Common myeloid progenitor, CD34-positive (primary cell): ENCODE measurements around the gene SPG7.
A peak's percentile ranks its signal among the peaks of the same experiment; 100 is the strongest.

Experiments used
- CTCF ChIA-PET: fragments of 350-600 bp; sonication (Branson Sonifier 250); formaldehyde crosslinking; loops from one replicate; lab custom pipeline; 2021; ENCODE audit warnings: antibody characterized with exemption; lab: Charles Lee
- POLR2A ChIA-PET: fragments of 350-600 bp; sonication (Branson Sonifier 250); formaldehyde crosslinking; loops from one replicate; lab custom pipeline; 2021; ENCODE audit warnings: antibody characterized with exemption; lab: Charles Lee
- DNase-seq, 3 donors: peaks; one replicate each; pipeline versions ENCODE4 v3.0.0 to v3.0.0-alpha.2; 2013
- H3K27ac ChIP-seq, 2 experiments: 1 replicate in 1 of 2; 2 replicates in 1 of 2; pipeline ENCODE4 v1.7.0; 2013; ENCODE audit warnings: inconsistent platforms in 2 of 2, low read length in 2 of 2, mild to moderate bottlenecking in 2 of 2, low read depth in 1 of 2, moderate library complexity in 1 of 2; ENCODE audit not compliant: severe bottlenecking in 2 of 2, insufficient read depth in 1 of 2, poor library complexity in 1 of 2
- H3K27me3 ChIP-seq, 5 experiments: replicated peaks in 2 of 5; 1 replicate in 3 of 5; 2 replicates in 2 of 5; pipeline versions ENCODE4 v1.6.1 to v1.7.0; 2013; ENCODE audit warnings: low read length in 4 of 5, mild to moderate bottlenecking in 2 of 5, moderate library complexity in 2 of 5, inconsistent platforms in 1 of 5; ENCODE audit not compliant: insufficient read depth in 5 of 5, control insufficient read depth in 4 of 5
- H3K36me3 ChIP-seq, 4 experiments: 1 replicate in 2 of 4; 2 replicates in 2 of 4; pipeline versions ENCODE4 v1.6.1 to v1.7.0; 2013; ENCODE audit warnings: low read length in 3 of 4, control low read depth in 1 of 4, mild to moderate bottlenecking in 1 of 4; ENCODE audit not compliant: control insufficient read depth in 4 of 4, insufficient read depth in 4 of 4
- H3K4me1 ChIP-seq, 4 experiments: 1 replicate in 3 of 4; 2 replicates in 1 of 4; pipeline versions ENCODE4 v1.6.1 to v1.7.1; 2013; ENCODE audit warnings: low read length in 3 of 4, mild to moderate bottlenecking in 3 of 4, control low read depth in 1 of 4, inconsistent platforms in 1 of 4, moderate library complexity in 1 of 4; ENCODE audit not compliant: control insufficient read depth in 4 of 4, insufficient read depth in 4 of 4; ENCODE audit errors: control extremely low read depth in 1 of 4
- H3K4me3 ChIP-seq, 7 experiments: 1 replicate in 4 of 7; 2 replicates in 3 of 7; pipeline versions ENCODE4 v1.5.1 to v1.7.0; 2013; ENCODE audit warnings: mild to moderate bottlenecking in 7 of 7, low read length in 6 of 7, moderate library complexity in 6 of 7, inconsistent platforms in 2 of 7, low read depth in 2 of 7, control low read depth in 1 of 7; ENCODE audit not compliant: insufficient read depth in 4 of 7, control insufficient read depth in 1 of 7; ENCODE audit errors: extremely low read depth in 1 of 7
- H3K9me3 ChIP-seq, 5 experiments: 1 replicate in 4 of 5; 2 replicates in 1 of 5; pipeline versions ENCODE4 v1.6.1 to v1.7.1; 2013; ENCODE audit warnings: low read length in 4 of 5, mild to moderate bottlenecking in 2 of 5, inconsistent platforms in 1 of 5, low read depth in 1 of 5, moderate library complexity in 1 of 5; ENCODE audit not compliant: control insufficient read depth in 4 of 5, insufficient read depth in 2 of 5; ENCODE audit errors: control extremely low read depth in 1 of 5
- WGBS: methylation state at CpG from one replicate; pipeline ENCODE4 v1.1.5; 2013; ENCODE audit not compliant: insufficient coverage; 5-methylcytosine and 5-hydroxymethylcytosine counted together

Gene SPG7

GRCh38 chr16:89484041-89484501 is 24.1 kb upstream of the SPG7 start:
- Histone ChIP-seq H3K9me3 (no peaks in the 10 kb centered on the region), H3K36me3 (peaks cover 0 to 11% (median 0%) of the 10 kb centered on the region in 4 experiments), H3K27me3 (no peaks in the 10 kb centered on the region), H3K4me3 (peak overlapping the region in 2 of 7 experiments; percentile 33 to 49), H3K27ac (no peak overlapping the region), H3K4me1 (peaks cover 41 to 73% (median 64%) of the 10 kb centered on the region in 4 experiments)
- CTCF ChIA-PET, result interaction anchor here (1.0 to 1.6 kb wide), 5 partner anchors 11 to 32 kb away, joined by 3 to 6 read pairs (median 4); no protein-coding TSS in a partner anchor
- 57% methylated on average over 3 of the region's 5 CpGs for WGBS
- POLR2A ChIA-PET, result no interaction called here
- DNase-seq, result peak; percentile 56 to 74 (median 73)

- H3K4me3 ChIP-seq, result peak overlapping the region in 2 of 7 experiments; percentile 33 to 36
- no peaks in the 10 kb centered on the region for H3K27me3 ChIP-seq
- 75% methylated on average over 3 of the region's 11 CpGs for WGBS
- no peak overlapping the region for H3K27ac ChIP-seq
- H3K36me3 ChIP-seq, result peaks cover 0 to 11% (median 0%) of the 10 kb centered on the region in 4 experiments
- ChIA-PET CTCF (interaction anchor here (1.1 to 1.8 kb wide), 2 partner anchors 20 to 26 kb away, joined by 3 to 4 read pairs; no protein-coding TSS in a partner anchor), POLR2A (no interaction called here)
- peaks cover 41 to 72% (median 64%) of the 10 kb centered on the region in 4 experiments for H3K4me1 ChIP-seq
- DNase-seq, result no peak
- H3K9me3 ChIP-seq, result no peaks in the 10 kb centered on the region
These were observed 23.1 kb upstream of the SPG7 start for GRCh38 chr16:89484923-89485679.

GRCh38 chr16:89485701-89486246 is 22.4 kb upstream of the SPG7 start:
- no peak overlapping the region for H3K27ac ChIP-seq
- H3K36me3 ChIP-seq, result peaks cover 0 to 11% (median 0%) of the 10 kb centered on the region in 4 experiments
- H3K27me3 ChIP-seq, result no peaks in the 10 kb centered on the region
- DNase-seq, result no peak
- 76% methylated on average over 4 of the region's 4 CpGs for WGBS
- peaks cover 41 to 72% (median 64%) of the 10 kb centered on the region in 4 experiments for H3K4me1 ChIP-seq
- ChIA-PET CTCF (interaction anchor here (1.8 kb wide), 1 partner anchor 25 kb away, joined by 4 read pairs; no protein-coding TSS in a partner anchor), POLR2A (no interaction called here)
- H3K9me3 ChIP-seq, result no peaks in the 10 kb centered on the region
- H3K4me3 ChIP-seq, result no peak overlapping the region

- Histone ChIP-seq H3K27me3 (no peaks in the 10 kb centered on the region), H3K9me3 (no peaks in the 10 kb centered on the region), H3K27ac (peak overlapping the region; percentile 80 to 92), H3K36me3 (peaks cover 2 to 5% (median 4%) of the 10 kb centered on the region in 4 experiments), H3K4me1 (peaks cover 28 to 61% (median 54%) of the 10 kb centered on the region in 4 experiments), H3K4me3 (peak overlapping the region; percentile 34 to 92 (median 68))
- CTCF ChIA-PET, result interaction anchor here (0.6 to 2.2 kb wide), 11 partner anchors 11 to 154 kb away, joined by 3 to 6 read pairs (median 3); no protein-coding TSS in a partner anchor
- DNase-seq, result peak; percentile 95 to 99 (median 98)
- WGBS, result 0% methylated on average over 17 of the region's 71 CpGs
- POLR2A ChIA-PET, result interaction anchor here (0.6 to 1.5 kb wide), 4 partner anchors 19 to 113 kb away, joined by 3 to 10 read pairs (median 3); partner anchors contain the start of gene SPG7
These were observed 18.9 kb upstream of the SPG7 start for GRCh38 chr16:89489040-89489897.

- CTCF ChIA-PET, result interaction anchor here (1.5 kb wide), 1 partner anchor 17 kb away, joined by 4 read pairs; no protein-coding TSS in a partner anchor
- no peak for DNase-seq
- Histone ChIP-seq H3K4me3 (peak overlapping the region; percentile 57 to 92 (median 82)), H3K9me3 (no peaks in the 10 kb centered on the region), H3K4me1 (peaks cover 21 to 54% (median 47%) of the 10 kb centered on the region in 4 experiments), H3K36me3 (peaks cover 2 to 7% (median 4%) of the 10 kb centered on the region in 4 experiments), H3K27ac (peak overlapping the region; percentile 80 to 92), H3K27me3 (no peaks in the 10 kb centered on the region)
- WGBS, result 0% methylated on average over 36 of the region's 81 CpGs
- POLR2A ChIA-PET, result interaction anchor here (1.0 to 1.5 kb wide), 2 partner anchors 18 to 174 kb away, joined by 4 to 10 read pairs; partner anchors contain the start of gene SPG7
These were observed 18.2 kb upstream of the SPG7 start for GRCh38 chr16:89489898-89490438.
